ENCODE data around the gene UGT2A2.

- TF ChIP-seq CTCF (conservative IDR thresholded peaks at IDR 0.05; ENCODE audit: low read length) (no peak), EZH2phosphoT487 (IDR thresholded peaks at IDR 0.05; ENCODE audit: borderline replicate concordance) (no peak)
These were observed 10.2 kb upstream of the UGT2A2 start for GRCh38 chr4:69649629-69650028.

All from Loucy (cell line).